NT2/D1 (cell line): ENCODE measurements around the gene CHID1.

Experiments
- YY1 ChIP-seq: IDR thresholded peaks from 2 replicates; pipeline ENCODE4 v1.6.1; 2011; ENCODE audit not compliant: insufficient read length, insufficient read depth
- ZNF274 ChIP-seq: IDR thresholded peaks from 2 replicates; pipeline ENCODE4 v1.6.1; 2011; ENCODE audit warnings: mild to moderate bottlenecking, low read depth, low read length

- TF ChIP-seq YY1 (no peak), ZNF274 (no peak)
Measured at GRCh38 chr11:925158-925495, 14.5 kb upstream of the CHID1 start.
